Dedifferentiated amniotic fluid mesenchymal stem cell (primary cell): ENCODE results near the gene DPYSL5.

ENCODE experiments used
- DNase-seq: peaks from one replicate; pipeline ENCODE4 v3.0.0-alpha.2; 2016; ENCODE audit errors: extremely low spot score

Gene DPYSL5

GRCh38 chr2:26964446-26965130, 116.7 kb downstream of the DPYSL5 start:
- DNase-seq, result no peak

- DNase-seq, result no peak
Observed at GRCh38 chr2:26968001-26968400, 120.1 kb downstream of the DPYSL5 start.

DNA sequence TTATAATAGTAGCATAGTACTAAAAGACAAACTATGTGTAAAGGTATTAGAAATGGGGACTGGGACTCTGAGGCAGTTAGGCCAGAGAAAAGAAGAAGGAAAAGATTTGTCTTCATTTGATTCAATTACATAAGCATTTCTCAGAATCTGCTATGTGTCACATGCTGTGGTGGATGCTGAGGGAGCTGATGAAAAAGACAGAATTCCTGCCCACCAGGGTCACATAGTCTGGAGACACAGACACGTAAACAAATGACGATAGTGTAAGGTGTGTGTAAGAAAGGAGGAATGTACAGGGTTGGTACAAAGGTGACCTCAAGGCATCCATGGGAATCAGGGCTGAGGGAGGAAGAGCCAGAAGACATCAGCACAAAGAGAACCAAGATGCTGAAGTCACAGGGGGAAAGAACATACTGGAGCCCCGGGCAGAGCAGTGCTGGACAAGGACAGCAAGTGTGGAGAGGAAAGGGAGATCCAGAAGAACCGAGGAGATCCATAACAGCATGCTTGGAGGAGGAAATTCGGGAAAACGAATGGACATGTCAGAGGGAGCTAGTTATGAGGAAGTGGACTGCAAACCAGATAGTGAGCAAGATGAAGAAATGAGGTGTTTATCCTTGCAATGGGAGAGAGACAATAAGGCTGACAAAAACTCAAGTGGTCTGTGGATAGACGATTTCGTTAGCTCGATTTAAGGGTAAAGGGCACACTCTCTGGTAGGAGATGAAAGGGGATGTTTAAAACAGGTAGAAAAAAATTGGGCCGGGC, 121.3 kb downstream of the DPYSL5 start:
- no peak for DNase-seq

DNA sequence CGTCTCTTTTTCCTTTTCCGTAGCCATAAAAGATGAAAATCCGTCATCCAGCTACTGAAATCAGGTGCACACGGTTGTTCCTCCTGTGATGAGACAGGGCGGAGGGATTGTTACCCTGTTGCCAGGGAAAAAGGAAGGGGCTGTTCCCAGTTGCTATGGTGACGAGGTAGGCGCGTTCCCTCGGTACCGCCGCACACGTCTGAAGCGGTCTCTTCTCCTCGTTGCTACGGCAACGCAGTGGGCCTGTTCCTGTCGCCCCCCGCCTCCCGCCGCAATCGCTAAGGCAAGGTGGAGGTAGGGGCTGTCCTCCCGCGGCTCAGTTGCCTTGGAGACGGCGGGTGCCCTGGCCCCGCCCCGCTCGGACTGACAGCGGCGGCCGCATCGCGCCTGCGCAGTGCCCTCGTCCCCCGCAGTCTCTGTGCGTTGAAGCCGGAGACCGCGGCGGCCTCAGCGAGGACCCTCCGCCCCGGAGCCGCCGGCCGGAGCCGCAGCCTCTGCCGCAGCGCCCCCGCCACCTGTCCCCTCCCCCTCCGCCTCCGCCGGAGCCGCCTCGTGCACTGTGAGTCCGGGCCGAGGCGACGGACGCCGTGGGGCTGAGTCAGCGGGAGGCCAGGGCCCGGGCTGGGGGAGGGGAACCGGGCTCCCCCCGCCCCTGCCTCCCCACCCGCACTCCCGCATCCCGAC, 122.5 kb downstream of the DPYSL5 start, which contains the start of gene MAPRE3:
TSS of gene MAPRE3 (plus strand) at position 394 of the 684 bp plus-strand sequence. CDS start 51,582 bp downstream, outside the sequence.
- peak; percentile 34 for DNase-seq

DNA sequence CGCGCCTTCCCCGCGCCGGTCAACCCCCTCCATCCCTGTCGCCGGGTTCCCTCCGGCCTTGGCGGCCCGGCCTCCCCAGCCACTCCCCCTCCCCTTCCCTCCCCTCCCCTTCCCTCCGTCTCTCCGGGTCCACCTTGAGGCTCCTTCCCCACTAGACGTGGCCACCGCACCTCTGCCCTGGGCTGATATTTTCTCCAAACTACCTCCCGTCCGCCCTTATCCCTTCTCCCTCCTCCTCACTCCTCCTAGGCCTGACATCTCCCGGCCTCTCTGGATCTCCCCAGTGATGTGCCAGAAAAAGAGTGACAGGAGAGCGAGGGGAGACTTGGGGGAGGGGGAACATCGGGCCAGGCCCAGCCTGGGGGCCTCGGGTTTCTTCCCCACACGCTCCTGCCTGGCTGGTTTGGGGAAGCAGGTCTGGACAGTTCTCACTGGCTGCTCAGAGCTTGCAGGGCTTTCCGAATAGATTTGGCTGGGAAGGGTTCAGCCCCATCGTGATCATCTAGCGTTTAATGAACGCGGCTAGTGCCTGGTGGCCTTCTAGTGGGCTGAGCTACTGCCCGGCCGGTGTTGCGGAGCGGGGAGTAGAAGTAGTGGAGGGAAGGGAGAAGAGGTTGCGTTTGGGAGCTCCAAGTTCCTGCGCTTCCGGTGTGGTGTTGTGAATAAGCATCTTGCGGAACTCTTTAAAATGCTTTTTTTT, 123.1 kb downstream of the DPYSL5 start:
- DNase-seq, result no peak

DNA sequence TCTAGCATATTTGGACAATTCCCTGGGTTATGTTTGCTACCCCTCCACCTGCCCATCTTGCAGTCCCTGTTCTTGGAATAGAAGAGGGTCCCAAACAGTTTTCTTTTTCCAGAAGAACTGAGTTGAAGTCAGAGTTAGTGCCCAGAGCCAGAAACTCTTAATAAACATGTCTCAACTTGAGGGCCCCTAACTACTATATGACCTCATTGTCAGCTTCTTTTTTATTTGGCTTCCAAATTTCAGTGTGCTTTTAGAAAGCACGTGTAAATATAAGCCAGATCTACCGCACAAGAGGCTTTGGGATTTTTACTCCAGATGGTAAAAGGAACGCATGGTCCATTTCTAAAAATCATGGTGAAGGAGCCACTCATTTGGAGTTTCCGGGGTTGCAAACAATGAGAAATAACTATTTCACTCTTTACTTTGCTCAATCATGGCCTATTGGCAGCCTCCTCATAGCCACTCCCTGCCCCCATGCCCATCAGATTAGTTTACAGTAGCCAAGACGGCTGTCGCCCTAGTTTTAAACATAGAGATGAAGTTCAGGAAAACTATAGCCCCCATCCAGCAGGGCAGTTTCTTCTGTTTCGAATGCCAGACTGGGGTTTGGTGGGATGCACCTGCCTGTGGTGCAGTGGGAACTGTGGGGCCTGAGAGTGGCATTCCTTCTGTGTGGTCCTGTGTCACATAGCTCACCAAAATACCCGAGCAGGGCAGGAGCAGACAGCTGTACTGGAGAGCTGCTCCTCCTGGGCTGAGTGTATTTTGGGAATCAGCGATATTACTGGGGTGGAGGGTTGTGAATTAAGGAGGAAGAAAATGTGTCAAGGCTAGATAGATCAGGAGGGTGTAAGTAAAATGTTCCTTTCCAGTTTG, 124.2 kb downstream of the DPYSL5 start:
- DNase-seq, result no peak

DNA sequence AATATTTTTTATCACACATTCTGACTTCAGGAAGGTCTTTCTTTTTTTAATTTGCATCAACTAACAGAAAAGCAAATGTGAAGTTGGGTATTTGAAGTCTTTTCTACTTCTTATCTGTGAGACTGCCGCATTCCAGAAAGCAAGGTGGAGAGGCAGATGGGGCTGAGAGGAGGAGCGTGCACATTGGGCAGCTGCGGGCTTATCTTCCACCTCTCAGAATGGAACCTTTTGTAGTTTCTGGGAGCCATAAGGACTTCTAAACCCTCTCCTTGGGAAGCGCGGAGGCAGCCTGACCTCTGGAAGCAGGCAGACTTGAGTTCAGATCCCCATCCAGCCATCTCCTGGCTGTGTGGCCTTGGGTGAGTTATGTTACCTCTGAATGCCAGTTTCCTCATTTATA, 126.4 kb downstream of the DPYSL5 start:
- DNase-seq, result no peak

GRCh38 chr2:26975102-26975501, 127.2 kb downstream of the DPYSL5 start:
- no peak for DNase-seq

DNA sequence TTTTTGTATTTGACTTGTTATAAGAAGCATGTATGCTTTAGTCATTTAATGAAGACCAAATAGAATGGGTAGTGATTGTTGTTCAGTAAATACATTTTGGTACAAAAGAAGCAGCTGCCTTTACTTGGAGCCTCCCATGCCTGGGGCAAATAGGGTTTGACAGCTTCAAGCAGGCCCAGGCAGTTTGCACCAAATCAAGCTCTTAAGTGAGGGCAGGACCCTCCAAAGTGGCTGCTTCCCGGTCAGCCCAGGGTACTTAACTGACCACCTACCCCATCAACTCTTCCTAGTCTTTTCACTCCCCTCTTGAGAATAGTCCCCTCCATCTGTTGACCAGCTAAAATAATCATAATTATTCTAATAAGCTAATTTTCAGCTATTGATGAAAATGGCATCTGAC, 127.7 kb downstream of the DPYSL5 start:
- no peak for DNase-seq

DNA sequence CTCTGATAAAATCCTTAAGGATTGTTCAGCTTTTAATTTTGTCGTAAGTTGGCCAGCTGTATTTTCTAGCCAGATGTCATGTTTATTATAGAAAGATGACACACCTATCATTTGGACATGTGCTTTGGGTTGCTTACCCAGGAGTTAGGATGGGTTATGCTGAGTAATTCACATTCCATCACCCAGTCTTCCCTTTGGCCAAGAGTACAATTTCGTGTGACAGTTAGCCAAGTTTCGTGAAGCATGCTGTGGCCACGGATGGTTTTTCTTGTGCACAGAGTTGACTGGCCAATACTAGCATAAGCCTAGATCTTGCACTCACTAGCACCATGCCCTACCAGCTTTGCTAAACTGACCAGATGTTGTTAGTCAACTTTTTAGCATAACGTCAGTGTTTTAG, 128.3 kb downstream of the DPYSL5 start:
- DNase-seq, result no peak

DNA sequence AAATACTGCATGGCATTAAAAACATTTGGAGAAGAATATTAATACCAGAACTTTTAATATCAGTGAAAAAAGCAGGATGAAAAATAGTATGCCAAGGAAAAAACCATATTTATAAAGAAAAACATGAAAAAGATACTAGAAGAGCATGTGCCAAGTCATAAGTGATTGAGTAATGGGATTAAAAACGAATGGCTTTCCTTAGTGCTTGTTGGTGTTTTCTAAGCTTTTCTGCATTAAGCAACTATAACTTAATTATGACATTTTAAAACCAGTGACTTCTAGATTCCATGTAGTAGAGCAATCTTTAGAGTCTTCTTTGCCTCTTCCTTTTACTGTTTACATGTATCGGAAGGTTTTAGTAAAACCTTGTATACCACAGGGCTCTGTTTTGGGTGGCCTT, 129.1 kb downstream of the DPYSL5 start:
- DNase-seq, result no peak

DNA sequence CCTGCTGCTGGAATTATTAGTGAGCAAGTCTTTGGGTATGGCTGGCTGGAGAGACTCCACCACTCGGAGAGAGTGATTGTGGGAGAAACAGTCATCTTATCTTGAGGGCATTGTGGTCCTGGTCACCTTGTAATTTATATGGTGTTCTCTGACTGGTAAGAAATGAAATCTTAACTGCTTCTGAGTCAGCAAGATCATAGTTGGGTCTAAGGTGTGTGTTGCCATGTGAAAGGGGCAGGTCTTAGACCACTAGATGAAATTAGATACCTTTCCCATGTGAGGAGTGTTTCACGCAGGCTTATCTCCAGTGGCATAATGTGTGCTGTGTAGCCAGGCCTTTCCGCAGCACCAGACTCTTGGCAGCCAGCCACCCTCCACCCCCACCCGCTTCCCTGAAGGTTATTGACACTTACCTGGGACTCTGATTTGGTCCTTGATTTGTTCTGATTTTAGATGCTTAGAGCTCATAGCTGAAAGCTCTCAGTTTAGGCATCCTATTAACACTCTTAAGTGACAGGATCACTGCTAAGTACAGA, 130.2 kb downstream of the DPYSL5 start:
- no peak for DNase-seq

DNA sequence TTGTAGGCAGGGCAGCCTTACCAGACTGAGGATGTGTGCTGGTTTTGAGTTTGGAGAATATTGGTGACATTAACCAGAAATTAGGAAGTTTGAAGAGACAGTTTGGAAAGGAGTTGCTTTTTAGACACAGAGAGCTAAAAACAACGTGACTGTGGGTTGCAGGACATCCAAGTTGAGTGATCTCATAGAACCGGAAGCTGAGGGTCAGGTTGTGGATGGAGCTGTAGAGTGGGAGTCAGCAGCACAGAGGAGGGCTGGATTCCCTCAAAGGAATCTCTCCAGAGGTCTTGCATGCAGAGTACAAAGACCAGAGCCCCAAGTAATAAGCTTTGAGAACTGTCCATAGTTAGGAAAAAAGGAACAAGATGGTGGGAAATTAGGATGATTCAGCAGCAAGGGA, 131.8 kb downstream of the DPYSL5 start:
- no peak for DNase-seq

GRCh38 chr2:26980971-26981370, 133.0 kb downstream of the DPYSL5 start:
- DNase-seq, result no peak

- no peak for DNase-seq
Observed at GRCh38 chr2:26982102-26982742, 134.3 kb downstream of the DPYSL5 start.

DNA sequence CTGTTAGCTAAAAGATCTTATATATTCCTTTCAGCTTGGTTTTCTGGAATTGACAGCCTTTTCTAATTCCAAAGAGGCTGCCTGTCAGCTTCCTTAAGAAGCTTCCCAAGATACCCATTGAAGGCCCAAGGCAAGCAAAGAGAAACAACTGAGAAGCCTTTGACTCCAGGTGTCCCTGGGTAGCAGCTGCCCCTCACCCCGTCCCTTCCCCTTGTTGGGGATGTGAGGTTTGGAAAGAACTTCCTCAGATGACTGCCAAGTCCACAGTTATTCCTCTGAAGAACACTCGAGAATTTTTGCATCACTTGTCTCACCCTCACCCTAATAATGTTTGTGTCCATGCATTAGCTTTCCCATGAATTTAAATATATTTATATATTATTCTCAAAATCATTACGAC, 135.8 kb downstream of the DPYSL5 start:
- DNase-seq, result no peak

DNA sequence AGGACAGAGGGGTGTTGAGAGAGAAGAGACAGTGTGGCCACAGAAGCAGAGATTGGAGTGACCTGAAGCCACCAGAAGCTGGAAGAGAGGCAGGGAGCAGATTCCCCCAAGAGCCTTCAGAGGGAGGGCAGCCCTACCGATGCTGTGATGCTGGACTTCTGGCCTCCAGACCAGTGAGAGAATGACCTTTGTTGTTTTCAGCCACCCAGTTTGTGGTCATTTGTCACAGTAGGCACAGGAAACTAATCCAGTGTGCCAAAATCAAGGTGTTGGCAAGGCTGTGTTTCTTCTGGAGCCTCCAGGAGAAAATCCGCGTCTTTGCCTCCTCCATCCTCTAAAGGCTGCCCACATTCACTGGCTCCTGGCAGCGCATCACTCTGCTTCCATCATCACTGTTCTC, 137.9 kb downstream of the DPYSL5 start:
- no peak for DNase-seq

DNA sequence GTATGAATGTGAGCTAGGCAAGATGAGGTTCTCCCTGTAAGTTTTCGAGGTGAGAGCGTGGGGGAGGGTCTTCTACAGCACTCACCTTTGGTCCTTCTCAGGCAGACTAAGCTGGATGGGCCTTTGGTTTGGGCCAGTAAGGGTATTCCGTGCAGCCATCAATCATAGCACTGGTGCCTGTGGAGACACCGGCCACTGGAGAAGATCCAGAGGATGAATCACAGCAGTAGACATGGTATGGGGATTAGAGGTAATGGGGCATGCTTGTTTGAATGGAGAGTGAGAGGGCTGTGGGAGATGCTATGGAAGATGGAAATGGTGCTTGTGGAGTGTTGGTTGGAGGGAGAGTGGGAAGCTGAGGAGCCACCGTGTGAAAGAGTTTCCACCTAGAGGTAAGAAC, 138.6 kb downstream of the DPYSL5 start:
- DNase-seq, result no peak

GRCh38 chr2:26988058-26988860, 140.3 kb downstream of the DPYSL5 start:
- peak; percentile 81 for DNase-seq

DNA sequence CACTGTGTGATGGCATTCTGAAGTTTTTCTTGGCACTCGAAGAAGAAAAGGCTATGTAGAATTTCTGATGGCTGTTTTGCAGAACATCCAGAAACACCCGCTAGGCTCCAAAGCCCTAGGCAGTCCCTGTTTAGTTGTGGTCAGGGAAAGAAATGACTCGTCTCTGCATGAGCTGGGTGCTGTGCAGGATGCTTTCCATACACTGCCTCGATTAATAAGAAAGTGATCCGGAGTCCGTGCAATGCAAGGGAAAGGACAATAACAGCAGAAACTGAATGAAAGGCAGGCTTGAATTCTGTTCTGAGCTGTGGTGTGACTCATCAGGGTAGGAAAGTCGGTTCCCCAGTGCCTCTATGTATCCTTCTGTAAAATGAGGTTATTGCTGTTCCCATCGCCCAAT, 141.2 kb downstream of the DPYSL5 start:
- peak; percentile 19 for DNase-seq
